HG03159 (cell line): ENCODE data around the gene RPS6KA2.

Source experiments
- ATAC-seq: cut with Tn5 transposase; IDR thresholded peaks from one replicate; pipeline ENCODE4 v1.9.1; 2021; ENCODE audit warnings: mild to moderate bottlenecking, moderate library complexity; ENCODE audit not compliant: unreplicated experiment

RPS6KA2 gene

GRCh38 chr6:166508726-166509125 is 118.3 kb downstream of the RPS6KA2 start:
- ATAC-seq = no peak

DNA sequence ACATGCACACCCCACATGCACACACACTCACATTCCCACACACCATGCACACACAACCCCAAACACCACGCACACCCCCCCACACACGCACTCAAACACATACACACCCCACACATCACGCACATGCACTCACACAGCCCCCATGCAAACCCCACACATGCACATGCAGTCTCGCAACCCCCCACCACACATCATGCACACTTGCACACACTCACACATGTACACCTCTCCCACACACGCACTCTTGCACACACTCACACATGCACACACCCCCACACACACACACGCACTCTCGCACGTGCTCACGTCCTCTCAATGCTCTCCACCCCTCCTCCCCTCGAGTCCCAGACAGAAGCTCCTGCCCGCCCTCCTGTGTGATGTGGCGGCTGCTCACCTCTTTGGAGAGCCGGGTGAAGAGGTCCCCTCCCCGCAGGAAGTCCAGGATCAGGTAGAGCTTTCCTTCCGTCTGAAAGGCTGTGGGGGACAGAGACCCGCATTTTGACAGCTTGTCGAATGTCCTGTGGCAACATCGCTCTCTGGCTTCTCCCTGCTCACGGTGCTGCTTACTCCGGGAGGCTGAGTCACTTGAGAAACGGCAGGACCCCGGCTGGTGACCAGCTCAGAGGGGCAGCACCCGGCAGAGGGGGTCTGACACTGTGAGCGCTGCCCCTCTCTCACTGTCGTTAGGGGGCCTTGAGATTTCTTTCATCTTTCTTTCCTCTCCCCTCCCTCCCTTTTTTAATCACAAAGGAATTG is 119.1 kb downstream of the RPS6KA2 start:
- no peak for ATAC-seq

DNA sequence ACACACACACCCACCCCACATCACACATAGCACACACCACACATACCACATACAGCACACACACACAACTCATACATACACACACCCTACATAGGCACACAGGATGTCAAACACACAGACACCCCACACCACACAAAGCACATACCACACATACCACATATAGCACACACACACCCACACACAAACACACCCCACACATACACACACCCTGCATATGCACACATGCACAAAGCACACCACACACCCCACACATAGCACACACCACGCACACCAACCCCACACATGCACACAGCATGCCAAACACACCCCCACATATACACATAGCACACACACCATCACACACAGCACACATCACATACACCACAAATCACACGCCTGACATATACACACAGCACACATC is 119.7 kb downstream of the RPS6KA2 start:
- no peak for ATAC-seq

DNA sequence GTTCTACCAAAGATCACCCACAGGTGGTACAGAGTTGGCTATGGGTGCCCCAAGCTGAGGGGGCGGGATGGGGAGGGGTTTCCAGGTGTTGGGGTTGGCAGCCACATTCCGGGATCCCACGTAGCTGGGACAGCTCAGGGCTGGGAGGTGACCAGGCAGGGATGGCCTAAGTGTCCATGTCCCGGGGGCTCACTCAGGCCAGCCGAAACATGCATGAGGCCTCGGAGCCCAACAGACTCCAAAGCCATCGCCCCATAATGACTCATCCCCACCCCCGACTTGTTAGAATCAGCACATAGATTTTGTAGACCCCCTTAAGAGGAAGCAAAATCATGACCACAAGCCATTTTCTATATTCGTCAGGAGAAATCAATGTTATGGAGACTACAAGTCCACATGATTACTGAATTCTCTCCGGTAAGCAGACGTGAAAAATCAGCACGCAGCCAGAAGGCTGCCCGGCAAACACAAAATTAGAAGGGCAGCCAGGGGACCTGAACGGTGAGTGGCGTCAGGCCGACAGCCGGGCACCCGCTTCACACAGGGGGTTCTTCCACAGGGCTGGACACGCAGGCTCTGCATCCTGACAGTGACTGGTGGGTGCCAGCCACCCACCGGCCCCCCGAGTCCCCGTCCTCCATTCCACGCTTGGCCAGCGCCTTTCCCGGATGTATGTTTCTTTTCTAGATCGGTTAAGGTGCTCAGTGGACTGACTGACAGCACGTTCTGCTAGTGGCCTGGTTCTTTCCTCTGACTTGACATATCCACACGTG is 121.7 kb downstream of the RPS6KA2 start:
- ATAC-seq = no peak

DNA sequence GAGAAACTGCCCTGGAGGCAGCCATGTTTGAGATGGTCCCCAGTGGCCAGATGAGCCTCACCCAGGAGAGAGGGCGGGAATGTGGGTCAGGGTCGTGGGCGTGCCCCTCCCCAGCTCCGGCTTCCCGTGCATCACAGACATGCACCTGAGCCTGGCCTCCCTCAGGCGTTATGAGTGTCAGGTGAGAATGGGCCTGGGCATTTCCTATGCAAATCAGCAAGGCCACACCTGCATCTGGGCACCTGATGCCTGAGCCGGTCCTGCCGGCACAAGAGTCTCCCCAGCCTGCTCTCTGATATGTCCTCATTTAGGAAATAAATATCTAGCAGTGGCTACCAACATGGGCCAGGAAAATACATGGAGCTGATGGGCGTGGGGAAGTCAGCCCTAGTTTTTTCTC is 123.0 kb downstream of the RPS6KA2 start:
- no peak for ATAC-seq

DNA sequence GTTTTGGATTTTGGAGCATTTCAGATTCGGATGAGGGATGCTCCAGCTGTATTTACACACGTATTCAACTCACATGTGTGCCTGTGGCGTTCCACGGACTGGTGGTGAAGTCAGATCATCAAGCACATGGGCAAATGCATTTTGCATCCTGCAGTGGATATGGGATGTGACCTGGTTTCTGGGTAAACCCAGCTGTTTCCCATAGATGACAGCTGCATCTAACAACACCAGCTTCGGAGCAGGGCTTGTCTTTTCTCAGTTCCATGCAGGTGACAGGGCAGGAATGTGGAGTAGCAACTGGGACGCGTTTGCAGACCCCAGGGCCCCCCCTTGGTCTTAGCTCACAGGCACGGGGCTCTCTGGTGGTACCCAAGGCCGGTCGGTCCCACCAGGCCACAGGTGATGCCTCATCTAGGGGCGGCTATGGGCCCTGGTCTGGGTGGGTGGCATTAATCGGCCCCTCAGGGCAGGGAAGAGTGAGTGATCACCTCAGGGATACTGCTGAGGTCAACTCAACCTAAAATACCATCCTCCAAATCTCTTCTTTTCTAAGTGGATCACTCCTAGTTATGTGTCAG is 123.8 kb downstream of the RPS6KA2 start:
- ATAC-seq = no peak

GRCh38 chr6:166502453-166502852 is 124.6 kb downstream of the RPS6KA2 start:
- no peak for ATAC-seq

GRCh38 chr6:166501246-166501645 is 125.8 kb downstream of the RPS6KA2 start:
- ATAC-seq = no peak

GRCh38 chr6:166500246-166500645 is 126.8 kb downstream of the RPS6KA2 start:
- ATAC-seq = no peak

GRCh38 chr6:166499350-166500163 is 127.5 kb downstream of the RPS6KA2 start:
- peak; percentile 69 for ATAC-seq

- ATAC-seq = no peak
Observed at GRCh38 chr6:166498661-166499349, 128.2 kb downstream of the RPS6KA2 start.

- no peak for ATAC-seq
Observed at GRCh38 chr6:166498228-166498627, 128.8 kb downstream of the RPS6KA2 start.

DNA sequence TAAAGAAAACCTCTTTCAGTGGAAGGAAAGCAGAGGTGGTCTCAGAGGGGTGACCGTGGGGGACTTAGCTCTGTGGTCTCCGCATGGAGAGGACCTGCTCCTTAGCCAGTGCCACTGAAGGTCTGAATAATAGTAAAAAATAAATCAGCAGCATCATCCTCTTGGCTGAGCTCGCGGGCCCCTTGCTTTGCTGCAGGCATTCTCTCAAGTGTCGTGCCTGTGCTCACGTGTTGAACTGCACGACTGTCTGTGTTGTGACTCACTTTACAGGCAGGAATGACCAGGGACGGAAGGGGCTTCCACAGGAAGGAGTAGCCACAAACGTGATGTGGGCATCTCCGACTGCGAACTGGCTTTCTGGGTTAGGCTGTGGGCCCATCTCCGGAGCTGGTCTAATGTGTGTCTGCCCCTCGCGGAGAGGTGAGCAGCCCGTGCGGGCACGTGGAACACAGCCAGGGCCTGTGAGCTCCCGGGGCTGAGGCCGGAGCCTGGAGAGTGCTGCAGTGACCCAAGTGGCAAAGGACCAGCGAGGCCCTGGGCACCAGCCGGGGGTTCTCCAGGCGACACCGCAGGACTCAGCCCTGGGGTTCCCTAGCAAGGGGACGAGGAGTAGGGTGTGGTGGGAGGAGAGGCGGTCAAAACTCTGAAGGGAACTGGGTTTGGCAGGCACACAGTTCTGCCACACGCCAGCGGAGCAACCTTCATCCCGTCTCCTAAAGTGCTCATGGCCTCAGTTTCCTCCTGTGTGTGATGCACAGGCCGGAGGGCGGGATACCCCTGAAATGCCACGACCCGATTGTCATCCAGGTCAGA is 129.8 kb downstream of the RPS6KA2 start:
- no peak for ATAC-seq

DNA sequence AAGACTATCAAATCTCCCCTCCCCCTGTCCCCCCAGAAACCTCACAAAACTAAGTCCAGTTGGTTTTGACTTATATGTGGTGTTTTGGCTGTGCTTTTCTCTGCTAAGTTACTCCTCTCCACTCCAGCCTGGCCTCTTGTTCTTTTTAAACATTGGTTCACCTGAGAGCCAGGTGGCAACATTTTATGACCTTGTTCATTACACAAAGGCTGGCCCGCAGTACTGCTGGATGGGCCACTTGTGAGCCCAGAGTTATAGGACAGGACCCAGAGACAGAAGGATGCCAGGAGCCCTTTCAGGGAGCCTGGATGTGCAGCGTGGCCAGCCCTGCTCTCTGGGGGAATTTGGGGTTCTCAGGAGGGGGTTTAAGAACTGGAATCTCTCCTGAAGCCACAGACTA is 130.6 kb downstream of the RPS6KA2 start:
- ATAC-seq = no peak

DNA sequence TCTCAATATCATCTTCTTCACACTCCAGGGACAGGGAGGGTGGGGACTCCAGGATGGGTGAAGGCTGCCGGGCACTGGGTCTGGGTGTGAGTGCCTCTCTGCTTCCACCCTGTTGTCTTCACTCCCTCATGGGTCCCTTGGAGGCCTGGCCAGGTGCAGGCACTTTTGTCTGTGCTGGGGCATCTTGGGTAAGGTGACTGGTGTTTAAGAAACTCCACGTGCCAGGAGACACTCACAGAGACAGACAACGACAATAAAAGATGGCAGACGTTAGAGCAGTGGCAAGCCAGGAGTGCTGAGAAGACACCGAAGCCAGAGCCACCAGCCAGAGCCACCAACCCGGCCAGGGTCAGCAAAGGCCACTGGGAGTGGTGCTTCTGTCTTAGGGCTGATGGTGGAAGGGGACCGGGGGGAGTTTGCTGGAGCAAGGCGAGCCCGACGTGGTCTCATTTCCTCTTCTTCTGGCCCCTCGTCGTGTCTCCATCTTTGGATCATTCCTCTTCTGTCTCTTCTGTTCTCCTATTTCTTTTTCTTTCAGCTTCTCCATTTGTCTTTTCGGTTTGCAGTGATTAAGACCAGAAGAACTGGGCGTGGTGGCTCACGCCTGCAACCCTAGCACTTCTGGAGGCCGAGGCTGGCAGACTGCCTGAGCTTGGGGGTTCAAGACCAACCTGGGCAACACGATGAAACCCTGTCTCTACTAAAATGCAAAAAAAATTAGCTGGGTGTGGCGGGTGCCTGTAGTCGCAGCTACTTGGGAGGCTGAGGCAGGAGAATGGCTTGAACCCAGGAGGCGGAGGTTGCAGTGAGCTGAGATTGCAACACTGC is 131.3 kb downstream of the RPS6KA2 start:
- ATAC-seq = no peak

DNA sequence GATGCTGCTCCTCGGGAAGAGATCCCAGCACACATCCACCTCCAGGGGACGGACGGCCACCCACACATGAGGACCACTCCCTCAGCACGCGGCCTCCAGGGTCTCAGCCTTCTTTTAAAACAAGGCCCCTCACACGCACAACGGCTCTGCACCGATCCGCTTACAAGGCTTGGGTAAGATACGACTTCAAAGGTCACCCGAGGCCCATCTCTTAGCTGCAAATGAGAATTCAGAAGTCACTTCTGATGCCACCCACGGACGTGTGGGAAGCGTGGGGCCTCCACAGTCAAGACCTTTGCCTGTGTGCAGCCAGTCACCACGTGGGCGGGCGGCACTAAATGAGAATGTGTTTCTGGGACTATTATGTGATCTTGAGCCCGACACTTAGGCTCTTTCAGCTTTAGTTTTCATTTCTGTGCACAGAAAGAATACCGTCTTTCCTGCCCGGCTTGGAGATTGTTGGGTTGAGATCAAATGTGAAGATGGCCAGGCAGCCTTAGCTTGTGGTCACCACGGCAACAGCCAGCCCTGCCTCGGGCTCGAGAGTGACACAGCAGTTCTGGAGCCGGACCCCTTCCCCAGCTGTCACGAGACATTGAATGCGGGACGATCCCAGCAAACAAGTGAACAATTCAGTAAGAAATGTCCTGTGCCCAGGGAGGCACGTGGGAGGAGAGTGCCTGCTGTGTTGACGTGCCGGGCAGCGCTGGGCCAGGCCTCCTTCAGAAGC is 132.1 kb downstream of the RPS6KA2 start:
- ATAC-seq = no peak

DNA sequence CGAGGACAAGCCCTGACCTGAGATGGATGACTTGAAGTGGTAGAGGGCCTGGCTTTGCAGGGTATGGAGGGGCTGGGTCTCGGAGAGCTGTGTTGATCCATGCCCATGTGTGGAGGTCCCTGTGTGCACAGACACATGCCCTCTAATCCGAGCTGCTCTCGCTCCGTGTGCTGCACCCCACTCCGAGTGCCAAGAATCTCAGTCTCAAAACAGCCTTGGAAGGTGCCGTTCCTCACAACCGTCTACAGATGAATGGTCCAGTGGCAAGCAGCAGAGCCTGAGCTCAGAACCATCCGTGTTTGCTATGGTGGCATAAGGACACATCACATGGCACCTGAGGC is 133.0 kb downstream of the RPS6KA2 start:
- no peak for ATAC-seq

- ATAC-seq = no peak
Observed at GRCh38 chr6:166493427-166494100, 133.5 kb downstream of the RPS6KA2 start.
